Measurements from ENCODE around the gene GLYAT.

GRCh38 chr11:58781345-58781744 is 49.6 kb upstream of the GLYAT start:
- TF ChIP-seq MAX (IDR thresholded peaks at IDR 0.05) (no peak), SP1 (IDR thresholded peaks at IDR 0.05; ENCODE audit: low read depth) (no peak), REST (IDR thresholded peaks at IDR 0.05; ENCODE audit: low read depth) (no peak), CTCF (IDR thresholded peaks at IDR 0.05 in 2 of 3, conservative IDR thresholded peaks at IDR 0.05 in 1 of 3; ENCODE audit: borderline replicate concordance in 1 of 3, insufficient read depth in 1 of 3, low read depth in 2 of 3, low read length in 2 of 3) (no peak), CEBPB (IDR thresholded peaks at IDR 0.05; ENCODE audit: low read depth) (no peak), EZH2 (IDR thresholded peaks at IDR 0.05) (no peak), JUND (IDR thresholded peaks at IDR 0.05) (no peak), POLR2AphosphoS5 (IDR thresholded peaks at IDR 0.05; ENCODE audit: low read depth, low read length) (no peak), ZNF274 (IDR thresholded peaks at IDR 0.05; ENCODE audit: low read depth, low read length) (no peak)

Measured in HCT116 (cell line).